Neural crest cell (in vitro differentiated cells): Measurements from ENCODE around the gene SHISAL1. TPM values are rescaled to one million over a fixed set of nuclear protein-coding genes. Genes with fewer than 3 reads are reported as not detected.

ENCODE experiments used
- DNase-seq: peaks from one replicate; pipeline ENCODE4 v3.0.0; 2021; ENCODE audit warnings: low read depth, mixed read lengths, low spot score
- H3K27ac Mint-ChIP-seq: one replicate; pipeline ENCODE4 v1.8.0; 2021; ENCODE audit warnings: mild to moderate bottlenecking, mixed read lengths; ENCODE audit not compliant: unreplicated experiment
- H3K27me3 Mint-ChIP-seq: 2 replicates; pipeline ENCODE4 v1.8.0; 2021; ENCODE audit warnings: low read depth, mild to moderate bottlenecking, mixed read lengths
- H3K36me3 Mint-ChIP-seq: 2 replicates; pipeline ENCODE4 v1.8.0; 2021; ENCODE audit warnings: low read depth, mild to moderate bottlenecking, mixed read lengths
- H3K4me1 Mint-ChIP-seq: 2 replicates; pipeline ENCODE4 v1.8.0; 2021; ENCODE audit warnings: mixed read lengths
- H3K4me3 Mint-ChIP-seq: one replicate; pipeline ENCODE4 v1.8.0; 2021; ENCODE audit warnings: mild to moderate bottlenecking, mixed read lengths
- H3K9me3 Mint-ChIP-seq: 2 replicates; pipeline ENCODE4 v1.8.0; 2021; ENCODE audit warnings: mixed read lengths
- CTCF ChIP-seq: fragments of 200-600 bp; sonication (generic); conservative IDR thresholded peaks from 2 replicates; pipeline ENCODE4 v1.5.0; 2021; ENCODE audit warnings: antibody characterized with exemption, mild to moderate bottlenecking
- total RNA-seq: library from RNA; stranded (reverse); gene quantifications from 2 replicates; pipeline ENCODE4 v1.2.1, GENCODE V29; 2021

The SHISAL1 gene
- total RNA-seq, 1 donor from 2014 or later: 4.2 TPM

GRCh38 chr22:44217346-44217745 is 95.4 kb downstream of the SHISAL1 start:
- peak overlapping the region; percentile 31 for H3K27ac Mint-ChIP-seq
- H3K4me3 Mint-ChIP-seq: no peak overlapping the region
- no peak for TF ChIP-seq CTCF
- DNase-seq: no peak
- H3K4me1 Mint-ChIP-seq: no peaks in the 10 kb centered on the region
- H3K9me3 Mint-ChIP-seq: no peaks in the 10 kb centered on the region
- H3K36me3 Mint-ChIP-seq: no peaks in the 10 kb centered on the region
- H3K27me3 Mint-ChIP-seq: no peaks in the 10 kb centered on the region

- H3K27me3 Mint-ChIP-seq: peaks cover 9% of the 10 kb centered on the region
- no peaks in the 10 kb centered on the region for H3K36me3 Mint-ChIP-seq
- no peaks in the 10 kb centered on the region for H3K4me1 Mint-ChIP-seq
- DNase-seq: no peak
- no peak overlapping the region for H3K4me3 Mint-ChIP-seq
- H3K27ac Mint-ChIP-seq: no peak overlapping the region
- TF ChIP-seq CTCF: no peak
- no peaks in the 10 kb centered on the region for H3K9me3 Mint-ChIP-seq
These were observed 97.5 kb downstream of the SHISAL1 start for GRCh38 chr22:44215287-44215686.

- peaks cover 3% of the 10 kb centered on the region for H3K9me3 Mint-ChIP-seq
These were observed 98.0 kb downstream of the SHISAL1 start for GRCh38 chr22:44214764-44215163.

GRCh38 chr22:44214187-44214586 is 98.6 kb downstream of the SHISAL1 start:
- no peak for TF ChIP-seq CTCF
- Mint-ChIP-seq H3K4me1 (no peaks in the 10 kb centered on the region), H3K27me3 (peaks cover 12% of the 10 kb centered on the region), H3K4me3 (no peak overlapping the region), H3K9me3 (peaks cover 7% of the 10 kb centered on the region), H3K27ac (no peak overlapping the region), H3K36me3 (no peaks in the 10 kb centered on the region)
- DNase-seq: no peak

More at GRCh38 chr22:44214764-44215163, 98.0 kb downstream of the SHISAL1 start:
- Mint-ChIP-seq H3K4me3 (no peak overlapping the region), H3K27ac (no peak overlapping the region), H3K27me3 (peaks cover 9% of the 10 kb centered on the region), H3K4me1 (no peaks in the 10 kb centered on the region), H3K36me3 (no peaks in the 10 kb centered on the region)
- no peak for DNase-seq
- no peak for TF ChIP-seq CTCF

GRCh38 chr22:44213489-44214043 is 99.2 kb downstream of the SHISAL1 start:
- no peaks in the 10 kb centered on the region for H3K4me1 Mint-ChIP-seq
- H3K27ac Mint-ChIP-seq: no peak overlapping the region
- TF ChIP-seq CTCF: no peak
- peaks cover 7% of the 10 kb centered on the region for H3K9me3 Mint-ChIP-seq
- no peak for DNase-seq
- no peak overlapping the region for H3K4me3 Mint-ChIP-seq
- H3K36me3 Mint-ChIP-seq: no peaks in the 10 kb centered on the region
- peaks cover 12% of the 10 kb centered on the region for H3K27me3 Mint-ChIP-seq
